CD1c-positive myeloid dendritic cell (primary cell): ENCODE measurements around the gene ZFYVE28.
"Not testable (repeated sequence)": the region's sequence is repeated elsewhere in the genome, so short reads cannot be mapped to it uniquely, and the experiment has no call there.

Experiments
- DNase-seq: peaks from one replicate; pipeline ENCODE4 v3.0.0-alpha.2; 2016; ENCODE audit errors: extremely low spot score

The ZFYVE28 gene

DNA sequence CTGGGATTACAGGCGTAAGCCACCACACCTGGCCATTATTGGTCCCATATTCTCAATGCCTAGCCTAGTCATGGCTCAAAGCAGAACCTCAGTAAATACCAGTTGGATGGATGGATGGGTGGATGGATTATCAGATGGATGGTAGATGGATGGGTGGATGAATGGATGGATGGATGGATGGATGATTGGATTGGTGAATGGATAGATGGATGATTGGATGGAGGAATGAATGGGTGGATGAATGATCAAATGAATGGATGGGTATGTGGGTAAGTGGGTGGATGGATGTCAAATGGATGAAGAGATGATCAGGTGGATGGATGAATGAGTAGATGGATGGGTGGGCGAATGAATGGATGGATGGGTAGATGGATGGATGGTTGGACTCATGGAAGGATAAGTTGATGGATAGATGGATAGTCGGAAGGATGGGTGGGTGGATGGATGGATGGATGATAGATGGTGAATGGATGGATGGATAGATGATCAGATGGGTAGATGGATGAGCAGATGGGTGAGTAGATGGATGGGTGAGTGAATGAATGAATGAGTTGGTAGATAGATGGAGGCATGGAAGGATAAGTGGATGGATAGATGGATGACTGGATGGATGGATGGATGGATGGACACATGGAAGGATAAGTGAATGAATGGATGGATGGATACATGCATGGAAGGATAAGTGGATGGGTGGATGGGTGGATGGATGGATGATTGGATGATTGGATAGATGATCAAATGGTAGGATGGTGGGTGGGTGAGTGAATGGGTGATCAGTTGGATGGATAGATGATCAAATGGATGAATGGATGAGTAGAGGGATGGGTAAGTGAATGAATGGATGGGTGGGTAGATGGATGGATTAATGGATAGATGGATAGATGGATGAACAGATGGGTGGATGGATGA is 28.5 kb upstream of the ZFYVE28 start:
- DNase-seq, result no peak

DNA sequence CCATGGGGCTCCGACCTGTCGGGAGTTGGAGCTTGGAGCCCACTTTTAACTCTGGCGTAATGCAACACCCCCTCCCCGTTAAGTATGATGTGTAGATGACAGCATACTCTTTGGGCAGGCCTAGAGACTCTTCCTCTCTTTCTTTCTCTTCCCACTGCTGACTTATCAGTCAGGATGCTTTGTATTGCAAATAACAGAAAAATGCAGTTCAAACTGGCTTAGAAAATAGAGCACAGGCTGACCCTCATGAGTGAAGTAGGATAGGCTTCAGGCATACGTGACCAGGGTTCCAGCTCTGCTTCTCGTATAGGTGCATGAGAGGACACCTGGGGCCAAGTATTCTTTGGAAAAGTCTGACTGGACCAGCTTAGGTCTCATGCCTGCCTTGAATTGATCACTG is 27.1 kb upstream of the ZFYVE28 start:
- no peak for DNase-seq

DNA sequence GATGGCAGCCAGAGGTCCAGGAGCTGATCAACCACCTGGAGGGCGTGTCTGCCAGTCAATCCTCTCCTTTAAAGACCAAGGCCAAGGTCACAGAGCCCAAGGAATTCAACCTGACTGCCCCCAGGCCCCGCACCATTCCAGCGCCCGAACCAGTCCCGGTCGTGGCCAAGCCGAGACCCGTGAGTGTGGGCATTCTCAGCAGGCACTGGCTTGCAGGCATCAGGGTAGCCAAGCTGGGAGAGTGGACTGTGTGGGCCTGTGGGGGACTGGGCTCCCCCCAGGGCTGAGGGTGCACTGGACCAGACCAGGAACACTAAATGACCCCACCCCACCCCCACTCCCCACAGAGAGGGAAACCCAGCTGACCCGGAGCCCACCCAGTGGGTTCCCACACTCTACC is 26.7 kb upstream of the ZFYVE28 start:
- DNase-seq, result no peak

DNA sequence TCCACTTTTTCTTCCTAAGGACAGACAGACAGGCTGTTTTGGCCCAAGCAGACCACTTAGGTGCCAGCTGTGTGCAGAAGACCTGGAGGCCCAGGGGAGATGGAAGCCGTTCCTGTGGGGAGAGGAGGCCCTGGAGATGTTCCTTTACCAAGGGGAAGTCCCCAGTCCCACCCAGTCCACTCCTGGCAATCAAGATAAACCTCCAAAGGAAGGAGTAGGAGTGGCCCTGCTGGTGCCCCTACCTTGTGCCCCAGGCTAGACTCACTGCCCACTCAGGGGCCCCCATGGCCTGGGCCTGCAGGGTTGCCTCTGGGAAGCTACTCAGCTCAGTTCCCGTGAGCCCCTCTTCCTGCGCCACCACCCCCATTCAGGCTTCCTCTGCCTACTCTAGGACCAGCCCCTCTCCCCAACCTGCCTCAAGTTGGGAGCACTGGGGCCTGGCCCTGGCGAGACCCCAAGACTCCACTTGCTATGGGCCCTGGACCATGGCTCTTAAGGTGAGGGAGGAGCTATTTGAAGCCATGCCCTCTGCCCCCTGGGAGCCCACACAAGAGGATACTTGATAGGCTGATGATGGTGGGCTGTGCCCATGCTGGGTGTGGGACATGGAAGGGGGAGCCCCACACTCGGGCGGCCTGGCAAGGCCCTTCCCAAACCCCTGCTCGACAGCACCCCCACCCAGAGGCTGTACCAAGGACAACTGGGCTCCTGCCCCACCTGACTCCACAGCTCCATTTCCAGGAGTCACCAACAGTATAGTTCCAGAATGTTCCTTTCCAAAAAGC is 25.7 kb upstream of the ZFYVE28 start:
- no peak for DNase-seq

DNA sequence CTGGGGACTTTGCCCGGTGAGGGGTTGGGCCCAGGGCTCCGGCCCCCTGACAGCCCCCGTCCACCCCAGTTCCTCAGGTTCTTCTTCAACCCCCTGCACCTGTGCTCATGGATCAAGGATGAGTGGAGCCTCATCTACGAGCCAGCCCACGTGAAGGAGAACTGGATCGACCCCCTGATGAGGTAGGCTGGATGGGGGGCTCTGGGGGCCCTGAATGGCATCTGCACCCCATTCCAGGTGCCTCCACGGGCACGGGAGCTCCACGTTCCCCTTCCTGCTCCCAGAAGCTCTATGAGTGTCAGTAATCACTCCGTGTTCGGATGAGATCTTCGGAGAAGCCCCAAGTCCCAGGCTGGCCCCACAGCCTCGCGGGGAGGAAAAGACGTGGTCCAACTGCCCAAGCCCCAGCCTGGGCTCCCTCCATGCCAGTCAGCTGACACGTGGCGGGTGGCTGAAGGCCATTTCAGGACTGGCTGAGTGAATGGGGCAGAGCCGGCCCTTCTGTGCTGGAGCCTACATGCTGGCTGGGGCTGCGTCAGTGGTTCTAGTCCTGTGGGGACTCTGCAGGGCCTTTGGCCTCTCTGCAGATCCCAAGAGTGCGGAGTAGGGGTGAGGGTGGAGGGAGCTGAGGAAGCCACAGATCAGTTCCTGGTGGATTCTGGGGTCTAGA is 24.8 kb upstream of the ZFYVE28 start:
- no peak for DNase-seq

DNA sequence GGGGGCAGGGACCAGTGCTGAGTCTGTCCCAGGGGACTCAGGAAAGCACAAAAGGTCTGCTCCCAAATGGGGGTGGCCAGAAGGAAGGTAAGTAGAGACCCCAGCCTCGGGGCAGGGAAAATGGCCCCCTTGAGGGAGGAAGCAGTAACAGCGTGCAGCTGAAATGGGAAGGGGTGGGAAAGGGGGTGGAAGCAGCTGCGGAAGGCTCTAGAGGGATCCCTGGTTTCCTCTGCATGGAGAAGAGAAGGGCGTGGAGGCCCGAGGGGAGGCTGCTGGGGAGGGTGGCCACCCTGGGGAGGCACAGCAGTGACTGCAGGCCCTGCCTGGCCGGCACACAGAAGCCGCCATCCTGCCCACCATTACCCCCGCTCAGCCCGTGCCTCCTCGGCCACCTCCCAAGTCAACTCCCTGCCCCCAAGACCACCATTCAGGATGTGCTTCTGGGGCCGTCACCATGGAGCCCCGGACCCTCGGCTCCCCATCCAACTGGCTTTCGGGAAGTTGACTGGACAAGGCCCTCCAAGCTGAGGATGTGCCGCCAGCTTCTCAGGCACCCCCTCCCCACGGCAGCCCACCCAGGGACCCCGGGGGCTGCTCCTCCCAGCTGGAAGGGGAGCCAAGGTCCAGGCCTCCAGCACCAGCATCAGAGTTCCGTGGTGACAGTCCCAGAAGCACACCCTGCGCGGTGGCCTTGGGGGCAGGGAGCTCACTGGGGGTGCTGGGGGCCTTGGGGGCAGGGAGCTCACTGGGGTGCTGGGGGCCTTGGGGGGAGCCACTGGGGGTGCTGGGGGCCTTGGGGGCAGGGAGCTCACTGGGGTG is 23.9 kb upstream of the ZFYVE28 start:
- DNase-seq, result no peak

DNA sequence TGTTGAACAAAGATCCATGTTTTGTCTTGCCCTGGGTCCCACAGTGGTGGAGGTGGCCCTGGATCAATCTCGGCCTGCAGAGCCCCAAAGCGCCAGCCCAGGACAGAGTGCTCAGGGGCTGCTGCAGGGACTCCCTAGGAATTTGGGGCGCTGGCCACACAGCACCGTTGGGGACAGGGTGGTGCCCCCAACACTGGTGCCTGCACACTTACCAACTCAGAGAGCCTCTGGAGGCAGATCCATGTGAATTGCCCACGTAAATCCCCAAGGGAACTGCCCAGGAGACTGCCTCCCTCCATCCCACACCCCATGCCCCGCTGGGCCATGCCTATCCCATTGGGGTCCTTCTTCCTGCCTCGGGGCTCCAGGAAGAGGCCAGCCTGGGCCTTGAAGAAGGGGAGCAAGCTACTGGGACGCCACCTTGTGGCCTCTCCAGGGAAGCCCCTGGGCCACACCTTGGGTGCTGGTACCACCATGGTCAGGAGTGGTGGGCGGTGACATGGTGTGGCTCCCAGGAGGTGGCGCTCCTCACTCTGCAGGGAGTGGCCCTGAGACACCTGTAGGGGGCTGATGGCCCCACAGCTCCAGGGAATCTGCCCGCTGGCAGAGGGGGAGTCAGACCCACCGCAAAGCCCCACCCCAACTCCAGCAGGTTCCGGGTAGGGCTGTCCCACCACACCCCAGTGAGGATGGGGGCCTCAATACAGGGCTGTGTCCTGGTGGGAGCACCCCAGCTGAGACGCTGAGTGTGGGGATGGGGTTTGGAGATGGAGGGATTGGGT is 23.1 kb upstream of the ZFYVE28 start:
- peak; percentile 76 for DNase-seq

DNA sequence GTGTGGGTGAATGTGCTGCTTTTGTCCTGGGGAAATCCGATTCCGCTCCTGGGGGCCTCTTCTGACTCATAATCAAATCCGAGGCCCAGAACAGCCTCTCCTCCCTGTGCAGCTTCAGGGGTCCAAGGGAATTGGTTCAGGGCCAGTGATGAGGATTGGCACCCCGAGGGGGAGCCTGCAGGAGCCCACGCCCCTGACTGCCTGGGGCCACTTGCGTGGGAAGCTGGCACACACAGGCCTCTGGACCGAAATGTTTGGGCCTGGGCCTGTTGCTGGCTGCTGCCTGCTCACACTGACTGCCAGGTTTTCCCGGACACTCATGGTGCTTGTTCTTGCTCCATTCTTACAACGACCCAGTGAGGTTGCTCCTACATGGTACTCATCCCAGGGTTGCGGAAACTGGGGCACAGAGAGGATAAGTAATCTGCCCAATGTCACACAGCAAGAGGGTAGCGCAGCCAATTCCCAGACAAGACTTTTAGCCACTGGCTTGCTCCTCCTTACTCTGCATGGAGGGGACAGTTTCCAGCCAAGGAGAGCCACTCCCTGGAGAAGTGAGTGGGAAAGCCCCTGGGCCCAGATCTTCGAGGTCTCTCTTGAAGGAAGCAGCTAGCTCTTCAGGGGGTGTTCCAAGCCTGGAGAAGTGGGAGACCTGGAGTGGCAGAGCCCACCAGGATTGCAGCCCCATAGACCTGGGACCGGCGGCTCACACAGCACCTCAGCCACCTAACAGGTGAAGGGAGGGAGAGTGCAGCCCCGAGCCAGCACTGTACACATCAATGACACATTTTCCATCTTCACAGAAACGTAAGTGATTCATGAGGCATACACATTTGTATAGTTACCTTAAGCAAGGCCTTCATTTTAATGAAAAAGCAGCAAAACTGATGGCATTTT is 20.6 kb upstream of the ZFYVE28 start:
- DNase-seq, result no peak

DNA sequence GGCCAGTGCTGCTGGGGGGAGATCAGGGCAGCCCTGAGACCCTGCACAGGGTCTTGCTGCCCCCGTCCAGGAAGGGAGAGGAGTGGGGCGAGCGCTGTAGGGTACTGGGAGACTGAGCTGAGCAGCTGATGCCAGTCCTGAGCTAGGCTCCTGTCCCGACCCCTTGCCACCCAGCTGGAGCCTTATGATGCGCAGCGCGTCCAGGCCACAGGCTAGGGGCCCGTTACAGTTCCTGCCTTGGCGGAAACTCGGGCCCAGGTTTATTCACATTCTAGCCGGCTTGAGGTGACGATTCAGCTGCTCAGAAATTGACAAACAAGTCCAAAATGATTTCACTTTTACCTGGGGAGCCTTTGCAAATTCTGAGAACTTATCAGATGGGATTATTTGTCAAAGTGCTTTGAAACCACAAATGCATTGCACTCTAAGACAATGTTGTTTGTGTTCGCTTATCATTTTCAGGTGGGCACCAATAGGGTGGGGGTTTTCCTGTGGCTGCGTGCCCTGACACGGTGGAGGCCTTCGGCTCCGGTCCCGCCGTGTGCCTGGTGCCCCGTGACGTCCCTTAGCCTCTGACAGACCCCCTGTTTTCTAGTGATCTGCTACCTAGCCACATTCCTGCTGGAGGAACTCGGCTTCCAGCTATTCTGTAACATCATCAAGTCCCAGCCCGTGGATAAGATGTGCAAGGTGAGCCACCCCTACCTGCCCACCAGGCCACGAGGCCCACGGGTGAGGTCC is 19.2 kb upstream of the ZFYVE28 start:
- no peak for DNase-seq

DNA sequence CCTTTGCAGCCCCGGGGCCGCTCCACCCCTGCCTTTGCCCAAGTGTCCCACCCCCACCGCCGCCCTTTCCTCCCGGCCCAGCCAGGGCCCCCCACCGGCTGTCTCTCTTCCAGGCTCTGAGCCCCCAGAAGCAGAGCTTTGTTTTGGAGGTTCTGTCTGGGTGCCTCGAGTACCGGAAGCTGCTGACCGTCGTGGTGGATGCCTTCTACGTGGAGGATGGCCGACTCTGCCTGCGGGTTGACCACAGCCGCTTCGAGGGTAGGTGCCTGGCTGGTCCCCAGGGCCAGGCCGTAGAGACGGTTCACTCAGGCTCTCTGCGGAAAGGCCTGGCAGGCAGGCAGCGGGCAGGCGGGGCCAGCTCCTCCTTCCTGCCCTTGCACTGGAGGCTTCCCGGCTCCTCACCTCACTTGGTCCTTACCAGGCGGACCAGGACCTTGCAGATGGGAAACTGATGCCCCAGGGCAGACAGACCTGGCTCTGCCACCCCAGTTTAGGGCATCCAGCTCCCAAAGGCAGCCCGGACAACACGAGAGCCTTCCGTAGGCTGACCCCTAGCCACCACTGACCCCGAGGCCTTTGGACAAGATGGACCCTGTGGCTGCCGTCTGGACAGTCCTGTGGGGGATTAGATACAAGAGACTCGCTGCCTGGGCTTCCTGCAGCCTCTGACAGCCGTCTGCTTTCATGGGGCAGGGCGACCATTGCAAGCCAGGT is 18.5 kb upstream of the ZFYVE28 start:
- DNase-seq, result no peak

DNA sequence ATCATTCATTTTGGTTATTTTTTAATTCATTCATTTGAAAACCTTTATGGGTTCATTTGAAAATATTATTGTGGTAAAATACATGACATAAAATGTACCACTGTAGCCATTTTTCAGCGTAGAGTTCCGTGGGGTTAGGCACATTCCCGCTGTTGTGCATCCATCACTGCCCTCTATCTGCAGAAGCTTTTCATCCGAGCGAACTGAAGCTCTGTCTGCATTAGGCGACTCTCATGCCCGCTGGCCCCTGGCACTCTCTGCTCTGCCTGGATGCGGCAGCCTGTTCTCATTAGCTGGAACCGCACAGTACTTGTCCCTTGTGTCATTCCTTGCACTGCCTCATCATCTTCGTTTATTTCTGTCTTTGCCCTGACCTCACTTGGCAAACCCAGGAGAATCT is 17.9 kb upstream of the ZFYVE28 start:
- no peak for DNase-seq

DNA sequence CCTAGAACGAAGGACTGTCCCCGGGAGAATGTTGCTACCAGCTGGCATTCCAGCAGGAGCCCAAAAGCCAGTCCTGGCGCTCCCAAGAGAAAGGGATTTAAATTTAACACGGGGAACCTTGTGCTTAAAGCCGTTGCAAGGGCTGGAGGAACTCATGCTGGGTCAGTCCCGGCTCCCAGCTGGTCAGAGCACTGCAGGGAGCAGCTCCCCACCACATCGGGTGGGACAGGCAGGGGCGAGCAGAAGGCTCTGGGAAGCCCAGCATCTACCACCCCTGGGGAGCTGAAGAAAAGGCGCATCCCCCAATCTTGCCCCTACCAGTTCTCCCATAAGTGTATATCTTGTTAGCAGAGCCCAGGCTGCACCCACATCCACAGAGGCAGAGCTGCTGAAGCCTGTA is 16.0 kb upstream of the ZFYVE28 start:
- no peak for DNase-seq

DNA sequence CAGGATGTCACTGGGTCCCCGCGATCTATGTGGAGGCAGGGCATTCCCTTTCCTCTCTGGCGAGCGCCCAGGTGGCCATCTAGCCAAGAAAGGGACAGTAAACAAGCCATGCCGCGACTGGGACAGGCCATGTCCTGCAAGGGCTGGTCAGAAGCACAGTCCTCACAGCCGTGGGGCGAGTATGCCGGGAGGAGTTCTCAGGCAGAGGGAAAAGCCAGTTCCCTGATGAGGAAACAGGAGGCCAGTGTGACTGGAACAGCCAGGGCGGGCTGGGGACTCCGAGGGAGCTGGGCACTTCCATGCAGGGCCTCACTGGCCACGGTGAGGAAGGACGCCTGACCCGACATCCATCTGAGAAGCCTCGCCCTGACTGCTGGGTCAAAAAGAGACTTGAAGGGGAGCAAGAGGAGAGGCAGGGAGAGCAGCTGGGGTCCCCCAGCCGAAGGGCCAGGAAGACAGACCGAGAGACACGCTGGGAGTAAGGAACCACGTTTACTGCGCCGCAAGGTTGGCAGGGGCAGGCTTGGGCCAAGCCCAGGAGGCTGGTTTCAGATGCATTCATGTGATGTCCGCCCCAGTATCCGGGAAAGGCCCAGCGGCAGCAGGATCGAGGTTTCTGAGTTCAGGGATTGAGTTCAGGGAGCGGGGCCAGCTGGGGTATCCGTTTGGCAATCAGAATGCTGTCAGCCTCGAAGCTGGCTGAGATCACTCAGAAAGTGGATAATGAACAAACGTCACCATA is 15.3 kb upstream of the ZFYVE28 start:
- no peak for DNase-seq

DNA sequence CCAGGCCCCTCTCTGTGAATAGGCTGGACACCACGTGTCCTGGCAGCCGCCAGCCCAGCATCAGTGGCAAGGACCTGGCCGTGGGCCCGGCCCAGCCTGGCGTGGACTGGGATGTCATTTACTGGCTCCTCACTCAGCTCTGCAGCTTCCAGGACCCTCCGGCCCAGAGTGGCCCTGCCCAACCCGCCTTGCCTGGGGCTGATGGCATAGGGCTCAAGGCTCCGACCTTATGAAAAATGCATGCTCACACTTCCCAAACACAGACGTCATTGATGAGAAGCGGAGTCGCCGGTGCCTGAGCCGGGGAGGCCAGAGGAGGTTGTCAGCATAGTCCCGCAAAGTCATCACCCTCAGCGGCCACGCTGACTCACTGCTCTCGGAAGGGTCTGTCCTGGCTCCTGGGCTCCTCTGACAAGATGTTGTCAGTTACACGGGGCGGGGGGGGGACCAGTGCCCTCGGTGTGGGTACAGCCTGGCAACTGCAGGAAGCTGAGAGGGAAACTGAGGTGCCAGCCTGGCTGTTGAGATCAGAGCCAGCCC is 14.6 kb upstream of the ZFYVE28 start:
- no peak for DNase-seq

DNA sequence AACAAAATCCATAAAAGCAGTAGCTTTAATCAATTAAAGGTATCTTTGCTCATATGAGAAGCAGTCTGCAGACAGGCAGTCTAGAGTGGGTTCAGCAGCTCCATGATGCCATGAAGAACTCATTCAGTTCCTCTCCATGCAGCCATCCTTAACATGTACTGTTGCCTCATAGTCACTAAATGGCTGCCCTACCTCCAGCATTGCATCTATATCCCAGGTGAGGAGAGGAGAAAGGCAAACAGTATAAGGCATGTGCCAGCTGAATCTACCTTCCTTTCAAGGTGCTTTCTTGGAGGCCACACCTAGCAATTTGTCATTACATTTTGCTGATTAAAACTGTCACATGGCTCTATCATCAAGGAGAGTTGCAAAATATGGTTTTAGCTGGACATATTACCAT is 13.6 kb upstream of the ZFYVE28 start:
- no peak for DNase-seq

DNA sequence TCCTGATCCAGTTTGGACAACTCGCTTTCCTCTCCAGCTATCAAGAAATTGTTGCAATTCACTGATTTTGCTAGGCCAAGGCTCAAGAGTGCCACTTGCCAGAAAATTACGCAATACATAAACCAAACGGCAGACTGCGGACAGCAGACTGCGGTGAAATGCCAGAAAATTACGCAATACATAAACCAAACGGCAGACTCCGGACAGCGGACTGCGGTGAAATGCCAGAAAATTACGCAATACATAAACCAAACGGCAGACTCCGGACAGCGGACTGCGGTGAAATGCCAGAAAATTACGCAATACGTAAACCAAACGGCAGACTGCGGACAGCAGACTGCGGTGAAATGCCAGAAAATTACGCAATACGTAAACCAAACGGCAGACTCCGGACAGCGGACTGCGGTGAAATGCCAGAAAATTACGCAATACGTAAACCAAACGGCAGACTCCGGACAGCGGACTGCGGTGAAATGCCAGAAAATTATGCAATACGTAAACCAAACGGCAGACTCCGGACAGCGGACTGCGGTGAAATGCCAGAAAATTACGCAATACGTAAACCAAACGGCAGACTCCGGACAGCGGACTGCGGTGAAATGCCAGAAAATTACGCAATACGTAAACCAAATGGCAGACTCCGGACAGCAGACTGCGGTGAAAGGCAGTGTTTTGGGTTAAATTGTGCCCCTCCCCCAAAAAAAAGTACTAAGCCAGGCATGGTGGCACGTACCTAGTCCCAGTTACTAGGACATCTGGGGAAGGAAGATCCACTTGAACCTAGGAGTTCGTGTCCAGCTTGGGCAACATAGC is 11.7 kb upstream of the ZFYVE28 start:
- not testable (repeated sequence) for DNase-seq
